NCI-H526 treated with DMSO at 0.1 percent for 48 hours (cell line): ENCODE data around the gene CFAP54.
"Not testable (repeated sequence)": the region's sequence is repeated elsewhere in the genome, so short reads cannot be mapped to it uniquely, and the experiment has no call there.

ENCODE experiments used
- DNase-seq: peaks from one replicate; lab custom pipeline; 2025; lab: John Stamatoyannopoulos, UW

Gene CFAP54

DNA sequence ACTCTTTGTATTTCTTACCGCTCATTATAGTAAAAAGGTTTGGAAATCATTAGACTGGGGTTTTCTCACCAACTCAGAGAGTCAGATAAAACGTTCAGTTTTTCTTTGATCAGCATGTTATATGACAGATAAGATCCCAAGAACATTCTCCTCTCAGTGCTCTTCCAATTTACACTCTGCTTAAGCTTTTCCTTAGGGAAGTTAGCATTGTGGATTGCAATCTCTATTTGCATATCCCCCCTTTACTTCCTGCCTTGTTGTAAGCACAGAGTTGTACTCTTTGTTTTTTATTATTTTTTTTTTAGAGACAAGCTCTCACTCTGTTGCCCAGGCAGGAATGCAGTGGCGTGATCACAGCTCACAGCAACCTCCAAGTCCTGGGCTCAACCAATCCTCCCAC lies 11.4 kb upstream of the CFAP54 start:
- no peak for DNase-seq

DNA sequence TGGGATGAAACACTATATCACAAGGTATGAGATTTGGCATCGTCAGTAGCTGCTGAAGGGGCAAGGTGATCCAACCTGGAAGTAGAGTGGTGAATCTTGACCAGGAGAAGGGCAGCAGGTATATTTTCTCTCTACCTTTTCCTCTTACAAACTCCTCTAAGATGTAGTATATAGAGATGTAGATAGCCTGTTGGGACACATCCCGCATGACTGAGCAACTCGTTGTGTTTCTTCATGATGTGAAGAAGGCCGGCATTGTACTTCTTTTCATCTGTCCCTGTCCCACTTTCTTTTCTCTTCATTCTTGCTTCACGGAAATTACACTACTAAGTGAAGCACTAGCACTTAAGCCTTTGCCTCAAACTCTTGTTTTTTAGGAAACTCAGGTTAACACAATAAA lies 7.3 kb upstream of the CFAP54 start:
- DNase-seq, result no peak

DNA sequence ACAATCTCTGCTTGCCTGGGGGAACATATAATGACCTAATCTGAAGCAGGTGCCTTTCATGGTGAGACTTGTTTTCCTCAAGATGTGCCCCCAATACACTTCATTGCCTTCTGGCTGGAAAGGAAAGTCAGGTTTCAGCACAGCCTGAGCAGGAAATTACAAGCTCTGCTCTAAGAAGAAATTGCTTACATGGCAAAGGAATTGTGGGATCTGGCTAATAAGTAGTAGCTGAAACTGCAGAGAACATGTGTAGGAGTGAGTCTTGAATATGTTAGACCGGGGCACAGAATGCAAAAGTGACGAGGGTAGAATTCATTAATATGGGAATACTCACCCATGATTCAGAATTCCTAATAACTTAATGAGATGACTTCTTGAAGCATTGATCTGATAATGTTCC lies 6.3 kb upstream of the CFAP54 start:
- no peak for DNase-seq

DNA sequence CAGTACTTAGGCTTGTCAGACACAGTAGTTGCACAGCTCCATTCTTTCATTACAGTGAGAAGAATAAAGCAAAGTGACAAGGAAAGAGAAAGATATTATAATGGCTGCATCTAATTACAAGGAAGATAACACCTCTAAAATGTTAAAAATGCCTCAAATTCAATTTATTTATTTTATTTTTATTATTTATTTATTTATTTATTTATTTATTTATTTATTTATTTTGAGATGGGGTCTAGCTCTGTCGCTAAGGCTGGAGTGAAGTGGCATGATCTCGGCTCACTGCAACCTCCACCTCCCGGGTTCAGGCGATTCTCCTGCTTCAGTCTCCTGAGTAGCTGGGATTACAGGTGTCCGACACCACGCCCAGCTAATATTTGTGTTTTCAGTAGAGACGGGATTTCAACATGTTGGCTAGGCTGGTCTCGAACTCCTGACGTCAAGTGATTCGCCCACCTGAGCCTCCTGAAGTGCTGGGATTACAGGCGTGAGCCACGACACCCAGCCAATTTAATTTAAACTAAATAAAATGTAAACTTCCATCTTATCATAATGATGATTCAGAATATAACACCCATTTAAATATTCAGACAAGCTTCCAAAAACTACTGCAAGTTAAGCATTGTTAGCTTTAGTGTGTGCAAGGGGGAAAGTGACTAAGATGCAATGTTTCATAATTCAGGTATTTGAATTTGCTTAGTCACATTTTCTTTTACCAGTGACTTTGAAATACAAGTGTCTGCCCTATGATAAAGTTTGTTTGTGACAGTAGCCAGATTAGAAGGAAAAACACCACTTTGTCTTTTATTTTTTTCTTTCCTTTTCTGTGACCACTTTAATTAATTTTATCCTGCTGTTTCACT lies 2.4 kb upstream of the CFAP54 start:
- no peak for DNase-seq

DNA sequence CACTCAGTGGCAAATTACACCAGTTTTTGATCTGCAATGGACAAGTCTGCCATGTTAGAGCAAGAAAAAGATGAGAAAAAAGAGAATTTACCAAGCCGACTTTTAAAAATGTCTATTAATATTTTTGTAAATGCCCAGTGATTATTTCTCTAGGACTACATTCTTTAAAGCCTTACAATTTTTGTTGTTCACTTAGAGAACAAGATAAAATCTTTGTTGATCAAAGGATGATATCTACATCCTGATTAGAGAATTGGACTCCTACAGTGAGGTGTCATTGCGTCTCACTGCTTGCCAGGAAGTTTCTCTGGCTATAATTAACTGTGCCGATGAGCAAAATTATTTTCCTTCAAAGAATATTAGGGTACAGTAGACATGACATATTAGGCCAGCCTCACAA lies 1.7 kb upstream of the CFAP54 start:
- no peak for DNase-seq

DNA sequence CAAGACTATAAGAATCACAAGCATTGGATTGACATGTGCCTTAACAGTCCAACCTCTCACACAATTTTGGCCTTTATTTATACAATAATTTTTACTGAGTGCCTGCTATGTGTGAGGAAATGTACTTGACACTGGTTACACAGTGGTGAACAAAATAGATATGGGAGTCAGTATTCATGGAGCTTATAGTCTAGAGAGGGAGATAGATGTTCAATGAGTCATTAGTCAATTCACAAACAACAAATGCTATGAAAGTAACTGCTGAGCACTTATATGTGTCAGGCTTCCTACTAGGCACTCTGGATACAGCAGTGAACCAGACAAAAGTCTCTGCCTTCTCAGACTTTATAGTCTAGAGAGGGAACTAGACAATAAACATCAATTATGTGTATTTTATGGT lies 3.7 kb downstream of the CFAP54 start:
- DNase-seq, result no peak

DNA sequence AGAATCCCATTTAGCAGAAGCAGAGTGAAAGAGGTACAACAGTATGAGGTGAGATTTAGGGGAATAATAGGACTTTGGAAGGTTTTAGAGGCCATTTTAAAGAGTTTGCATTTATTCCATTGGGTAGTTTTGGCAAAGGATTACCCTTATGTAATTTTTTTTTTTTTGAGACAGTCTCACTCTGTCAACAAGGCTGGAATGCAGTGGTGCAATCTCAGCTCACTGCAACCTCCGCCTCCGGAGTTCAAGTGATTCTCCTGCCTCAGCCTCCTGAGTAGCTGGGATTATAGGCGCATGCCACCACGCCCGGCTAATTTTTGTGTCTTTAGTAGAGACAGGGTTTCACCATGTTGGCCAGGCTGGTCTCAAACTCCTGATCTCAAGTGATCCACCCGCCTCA lies 4.8 kb downstream of the CFAP54 start:
- not testable (repeated sequence) for DNase-seq

DNA sequence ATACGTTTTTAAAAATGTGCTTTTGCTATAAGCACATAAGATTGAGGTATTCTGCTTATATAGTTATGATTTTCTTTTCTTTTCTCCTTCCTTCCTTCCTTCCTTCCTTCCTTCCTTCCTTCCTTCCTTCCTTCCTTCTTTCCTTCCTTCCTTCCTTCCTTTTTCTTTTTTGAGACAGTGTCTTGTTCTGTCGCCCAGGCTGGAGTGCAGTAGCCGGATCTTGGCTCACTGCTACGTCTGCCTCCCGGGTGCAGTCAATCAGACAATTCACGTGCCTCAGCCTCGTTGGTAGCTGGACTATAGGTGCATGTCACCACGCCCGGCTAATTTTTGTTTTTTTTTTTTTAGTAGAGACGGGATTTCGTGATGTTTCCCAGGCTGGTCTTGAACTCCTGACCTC lies 5.8 kb downstream of the CFAP54 start:
- no peak for DNase-seq

DNA sequence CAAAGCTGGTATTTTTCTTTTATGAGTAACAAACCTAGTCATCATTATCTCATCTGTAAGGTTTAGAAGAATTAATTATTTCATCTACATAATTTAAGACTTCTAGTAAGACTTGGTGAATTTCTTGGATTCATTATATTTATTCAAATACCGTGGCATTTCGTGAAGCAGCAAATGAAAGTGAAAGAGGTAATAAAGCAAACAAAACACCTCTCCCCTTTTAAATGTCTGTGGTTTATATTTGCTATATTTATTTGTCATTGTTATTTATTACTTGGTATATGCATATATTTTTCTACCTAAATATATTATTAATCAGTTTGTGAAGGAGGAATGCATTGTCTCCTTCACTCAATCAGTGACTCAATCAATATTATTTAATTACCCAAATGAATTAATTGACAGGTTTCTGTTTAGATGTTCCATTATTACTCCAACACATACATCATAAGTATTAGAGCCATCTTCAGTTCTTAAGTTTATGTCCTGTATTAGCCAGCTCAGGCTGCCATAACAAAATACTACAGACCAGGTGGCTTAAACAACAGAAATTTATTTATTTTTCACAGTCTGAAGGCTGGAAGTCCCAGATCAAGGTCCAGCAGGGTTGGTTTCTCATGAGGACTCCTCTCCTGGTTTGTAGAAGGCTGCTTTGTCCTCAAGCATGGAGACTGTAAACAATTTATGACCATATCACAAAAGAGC lies 6.6 kb downstream of the CFAP54 start:
- DNase-seq, result no peak

DNA sequence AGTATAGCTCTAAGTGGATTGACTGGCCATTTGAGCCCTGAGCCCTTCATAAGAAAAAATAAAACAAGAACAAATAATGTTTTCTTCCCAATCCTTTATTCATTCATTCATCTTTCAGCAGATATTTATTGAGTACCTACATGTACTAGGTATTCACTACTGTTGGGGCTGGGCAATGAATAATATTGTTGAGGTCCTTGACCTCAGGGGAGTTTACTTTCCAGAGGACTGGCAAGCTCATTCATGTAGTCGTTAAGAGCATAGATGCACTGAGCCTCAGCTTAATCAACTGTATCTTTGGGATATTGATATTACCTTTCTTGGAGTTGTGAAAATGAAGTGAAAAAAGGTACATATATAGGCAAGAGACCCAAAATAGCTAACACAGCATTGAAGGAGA lies 7.6 kb downstream of the CFAP54 start:
- no peak for DNase-seq

DNA sequence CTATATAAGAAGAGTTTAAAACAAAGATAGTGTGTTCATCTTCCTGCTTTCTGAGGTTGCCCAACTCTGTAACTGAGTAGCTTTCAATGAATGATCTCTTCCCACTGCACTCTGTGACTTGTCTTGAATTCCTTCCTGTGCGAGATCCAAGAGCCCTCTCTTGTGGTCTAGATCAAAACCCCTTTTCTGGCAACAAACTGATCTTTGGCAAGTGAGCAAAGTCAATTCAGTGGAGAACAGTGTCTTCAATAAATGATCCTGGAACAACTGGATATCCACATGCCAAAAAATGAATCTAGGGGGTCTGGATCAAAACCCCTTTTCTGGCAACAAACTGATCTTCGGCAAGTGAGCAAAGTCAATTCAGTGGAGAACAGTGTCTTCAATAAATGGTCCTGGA lies 8.5 kb downstream of the CFAP54 start:
- DNase-seq, result no peak

DNA sequence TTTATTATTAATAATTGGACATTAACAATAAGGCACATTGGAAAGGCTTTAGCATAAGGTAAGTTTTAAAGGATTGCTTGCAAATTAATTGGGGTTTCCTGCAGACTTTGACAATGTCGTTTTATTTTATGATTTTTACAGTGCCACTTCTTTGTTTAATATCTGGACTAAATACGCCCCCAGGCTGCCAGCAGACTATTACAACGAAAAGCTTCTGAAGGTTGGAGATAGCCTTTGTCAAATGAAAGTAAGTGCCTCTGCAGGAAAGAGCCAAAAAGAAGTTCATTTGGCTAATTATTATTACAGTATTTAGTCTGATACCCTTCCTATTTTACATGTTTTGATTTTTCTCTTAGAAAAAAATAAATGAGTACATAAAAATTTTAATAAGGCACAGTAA lies 11.3 kb downstream of the CFAP54 start:
- no peak for DNase-seq

DNA sequence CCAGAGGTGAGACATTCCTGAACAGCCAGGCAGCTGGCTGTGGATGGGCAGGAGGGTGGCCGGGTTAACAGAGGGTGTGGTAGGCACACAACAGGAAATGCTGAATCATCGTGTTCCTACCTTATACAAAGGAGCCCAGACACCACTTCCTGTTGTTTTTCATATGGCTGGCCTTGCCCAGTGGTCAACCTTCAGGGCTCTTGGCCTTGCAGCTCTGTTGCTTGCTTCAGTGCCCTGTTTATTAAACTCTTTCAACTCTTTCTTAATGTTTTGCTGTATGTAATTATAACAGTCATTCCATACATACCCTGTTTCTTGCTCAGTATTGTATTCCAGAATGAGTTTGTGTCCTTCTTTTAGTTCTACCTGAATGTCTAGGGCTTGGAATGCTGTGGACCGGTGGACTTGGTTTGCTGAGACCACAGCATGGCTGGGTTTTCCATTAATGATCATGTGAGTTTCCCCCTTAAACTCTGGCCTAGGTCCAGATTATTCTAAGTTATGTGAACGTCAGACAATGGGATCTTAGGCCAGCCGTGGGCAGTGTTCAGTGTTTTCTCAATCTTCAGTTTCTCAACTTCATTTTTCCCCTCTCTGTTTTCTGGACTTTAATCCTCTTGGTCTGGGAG lies 11.9 kb downstream of the CFAP54 start:
- DNase-seq, result no peak

DNA sequence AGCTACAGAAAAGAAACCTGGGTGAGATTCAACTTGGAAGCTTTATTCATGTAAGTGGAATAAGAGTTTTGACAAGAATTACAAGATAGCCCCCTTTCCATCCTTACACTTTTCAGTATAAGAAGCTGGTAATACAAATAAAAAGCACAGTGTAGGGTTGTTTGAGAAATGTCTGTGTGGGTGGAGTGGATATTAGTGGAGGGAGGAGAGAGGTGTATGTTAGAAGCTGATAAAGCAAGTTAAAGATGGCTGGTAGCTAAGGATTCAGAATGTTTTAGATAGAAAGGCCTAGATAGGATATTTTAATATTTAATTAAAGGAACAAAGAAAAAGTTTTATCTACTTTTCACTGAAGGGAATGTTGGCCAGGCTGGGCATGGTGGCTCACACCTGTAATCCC lies 12.5 kb downstream of the CFAP54 start:
- no peak for DNase-seq

DNA sequence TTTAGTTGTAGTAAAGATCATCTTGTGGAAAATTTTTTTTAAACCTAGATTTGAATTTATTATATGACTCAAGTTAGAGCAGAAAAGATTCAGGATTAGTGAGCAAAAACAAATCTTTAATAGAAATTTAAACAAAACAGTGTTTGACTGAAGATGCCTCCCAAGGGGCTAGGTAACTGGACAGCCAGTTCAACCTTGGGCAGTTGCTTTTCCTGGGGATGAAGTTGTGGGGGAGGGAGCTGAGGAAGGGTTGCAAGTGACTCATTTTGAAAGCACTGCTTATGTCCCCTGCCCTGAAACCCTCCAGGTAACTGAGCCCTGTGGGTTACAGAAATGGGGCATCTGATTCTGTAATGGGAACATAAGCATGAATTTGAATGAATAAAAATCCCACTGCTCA lies 13.1 kb downstream of the CFAP54 start:
- no peak for DNase-seq

DNA sequence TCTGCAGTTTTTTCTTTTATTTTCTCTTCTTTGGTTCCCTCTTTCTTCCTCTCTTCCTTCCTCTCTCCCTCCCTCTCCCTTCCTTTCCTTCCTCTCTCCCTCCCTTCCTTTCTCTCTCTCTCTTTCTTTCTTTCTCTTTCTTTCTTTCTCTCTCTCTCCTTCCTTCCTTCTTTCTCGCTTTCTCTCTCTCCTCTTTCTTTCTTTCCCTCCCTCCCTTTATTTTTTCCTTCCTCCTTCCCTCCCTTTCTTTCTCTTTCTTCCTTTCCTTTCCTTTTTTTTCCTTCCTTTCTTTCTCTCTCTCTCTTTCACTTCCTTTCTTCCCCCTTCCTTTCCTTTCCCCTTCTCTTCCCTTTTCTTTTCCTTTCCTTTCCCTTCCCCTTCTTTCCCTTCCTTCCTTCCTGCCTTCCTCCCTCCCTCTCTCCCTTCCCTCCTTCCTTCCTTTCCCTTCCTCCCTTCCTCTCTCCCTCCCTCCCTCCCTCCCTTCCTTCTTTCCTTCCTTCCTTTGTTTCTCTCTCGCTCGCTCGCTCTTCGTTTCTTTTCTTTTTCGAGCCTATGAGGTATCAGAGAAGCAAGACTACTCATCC lies 13.7 kb downstream of the CFAP54 start:
- DNase-seq, result no peak

DNA sequence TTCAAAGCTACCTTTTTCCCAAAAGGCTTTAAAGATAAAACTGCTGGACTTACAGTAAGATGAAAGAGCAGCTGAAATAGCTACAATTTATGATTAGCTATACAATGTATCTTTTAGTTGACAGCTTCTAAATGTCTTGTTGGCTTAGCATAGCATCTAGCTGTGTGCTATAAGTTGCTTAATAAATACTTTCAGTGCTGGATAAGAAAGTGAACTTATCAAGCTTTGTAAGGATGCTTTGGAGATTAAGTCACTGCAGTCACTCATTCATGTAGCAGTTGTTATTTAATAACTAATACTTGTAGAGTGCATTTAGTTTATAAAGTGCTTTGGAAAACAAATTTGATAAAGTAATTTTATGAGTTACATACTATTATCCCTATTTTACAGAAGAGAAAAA lies 14.6 kb downstream of the CFAP54 start:
- no peak for DNase-seq

DNA sequence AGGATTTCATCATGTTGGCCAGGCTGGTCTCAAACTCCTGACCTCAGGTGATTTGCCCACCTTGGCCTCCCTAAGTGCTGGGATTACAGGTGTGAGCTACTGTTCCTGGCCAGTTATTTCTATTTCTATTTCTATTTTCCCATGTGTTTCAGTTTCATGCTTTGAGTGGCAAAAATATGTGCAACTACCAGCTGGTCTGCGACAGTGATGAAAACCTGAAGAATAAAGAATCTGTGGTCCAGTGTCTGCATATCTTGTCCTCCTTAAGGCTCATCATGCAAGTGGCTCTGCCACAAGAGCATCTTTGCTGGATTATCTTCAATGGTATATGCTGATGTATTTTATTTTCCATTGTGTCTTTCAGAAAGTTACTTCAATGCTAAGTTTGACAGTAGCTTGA lies 17.4 kb downstream of the CFAP54 start:
- no peak for DNase-seq

DNA sequence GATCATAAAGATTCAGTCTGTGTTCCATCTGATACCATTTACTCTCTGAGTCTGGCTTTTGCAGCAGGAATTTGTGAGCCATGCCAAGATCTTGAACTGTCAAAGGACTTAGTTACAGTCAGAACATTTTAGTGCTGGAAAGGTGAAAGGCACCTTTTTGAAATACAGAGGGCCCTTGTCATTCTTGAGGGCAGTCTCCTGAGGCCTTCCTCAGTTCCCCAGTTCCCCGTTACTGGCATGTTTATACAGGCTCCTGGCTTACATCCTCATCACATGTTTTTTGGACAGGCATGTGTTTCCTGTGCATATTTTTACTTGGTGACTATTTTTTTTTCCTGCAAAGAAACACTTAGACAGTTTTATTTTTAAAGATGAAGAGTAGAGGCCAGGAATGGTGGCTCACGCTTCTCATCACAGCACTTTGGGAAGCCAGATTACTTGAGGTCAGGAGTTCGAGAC lies 21.0 kb downstream of the CFAP54 start:
- DNase-seq, result no peak

DNA sequence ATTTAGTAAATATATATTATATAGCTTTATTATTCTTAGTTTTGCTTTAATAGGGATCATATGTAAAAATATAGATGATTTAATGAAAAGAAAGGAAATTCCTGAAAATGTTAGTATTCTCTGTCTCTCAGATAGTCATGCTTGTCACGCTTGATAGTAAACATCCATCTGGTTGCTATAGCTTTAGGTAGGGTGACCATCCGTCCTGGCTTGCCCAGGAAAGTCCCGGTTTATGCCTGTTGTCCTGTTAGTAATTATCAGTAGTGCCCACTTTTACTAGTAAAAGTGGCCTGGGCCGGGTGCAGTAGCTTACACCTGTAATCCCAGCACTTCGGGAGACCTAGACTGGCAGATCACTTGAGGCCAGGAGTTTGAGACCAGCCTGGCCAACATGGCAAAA lies 23.8 kb downstream of the CFAP54 start:
- DNase-seq, result no peak

DNA sequence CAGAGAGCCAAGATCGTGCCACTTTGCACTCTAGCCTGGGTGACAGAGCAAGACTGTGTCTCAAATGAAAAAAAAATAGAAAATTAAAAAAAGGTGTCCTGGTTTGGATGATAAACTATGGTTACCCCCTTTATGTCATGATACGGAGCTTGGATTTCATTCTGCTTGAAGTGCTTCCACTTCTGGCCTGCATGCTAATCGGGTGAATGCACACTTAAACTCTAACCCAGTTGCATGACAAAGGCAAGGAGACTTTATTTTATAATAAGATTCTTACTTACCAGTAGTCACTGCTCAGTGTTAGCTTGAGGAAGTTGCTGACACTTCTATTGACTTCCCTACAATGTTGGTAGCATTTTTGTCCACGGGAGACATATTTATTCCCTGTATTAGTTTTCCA lies 24.3 kb downstream of the CFAP54 start:
- DNase-seq, result no peak

DNA sequence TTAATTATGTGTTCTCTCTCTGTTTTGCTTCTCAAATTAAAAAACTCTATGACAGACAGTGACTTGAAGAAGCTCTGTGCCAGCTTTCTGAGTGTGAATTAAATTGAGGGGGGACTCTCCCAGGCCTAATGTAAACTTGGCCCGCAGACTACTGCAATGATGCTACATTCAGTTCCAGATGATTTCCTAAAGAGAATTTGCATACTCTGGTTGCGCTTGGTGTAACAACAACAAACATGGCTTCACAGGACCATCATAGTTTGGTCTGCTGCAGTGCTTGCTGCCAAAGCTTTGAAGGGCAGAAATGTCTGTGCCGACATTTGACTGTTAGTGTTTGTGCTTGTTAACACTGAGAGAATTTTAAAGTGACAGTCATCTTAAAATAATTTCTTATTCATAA lies 25.0 kb downstream of the CFAP54 start:
- peak; percentile 81 for DNase-seq
